PC-3 (cell line): ENCODE data around the gene PDGFB. TPM values are rescaled to one million over a fixed set of nuclear protein-coding genes. Genes with fewer than 3 reads are reported as not detected.

Experiments
- ATAC-seq: fragments of 200-7000 bp; cut with Tn5 transposase; 2 replicates; pipeline ENCODE4 v1.9.1; 2020; ENCODE audit warnings: mild to moderate bottlenecking, moderate library complexity
- BruUV-seq: library from RNA; stranded (reverse); fragments of 400-500 nt; replicated peaks from 2 replicates; lab custom pipeline; 2021; lab: Mats Ljungman, UMichigan
- CTCF ChIA-PET: fragments of 300-600 bp; sonication (Branson Sonifier 250); formaldehyde crosslinking; loops from one replicate; lab custom pipeline; 2022; ENCODE audit warnings: antibody characterized with exemption; lab: Charles Lee
- POLR2A ChIA-PET: fragments of 300-600 bp; sonication (Branson Sonifier 250); formaldehyde crosslinking; loops from one replicate; lab custom pipeline; 2022; ENCODE audit warnings: antibody characterized with exemption; ENCODE audit not compliant: unreplicated experiment; lab: Charles Lee
- DNase-seq: peaks from one replicate; pipeline ENCODE4 v3.0.0-alpha.2; 2015
- H2AFZ ChIP-seq: fragments of 300-600 bp; sonication (generic); 2 replicates; pipeline ENCODE4 v1.6.0; 2016; ENCODE audit warnings: antibody characterized with exemption, low read length
- H3F3A ChIP-seq: fragments of 300-600 bp; sonication (generic); one replicate; pipeline ENCODE4 v1.6.0; 2017; ENCODE audit warnings: antibody characterized with exemption, low read length, control low read depth, mild to moderate bottlenecking; ENCODE audit not compliant: unreplicated experiment
- H3K27ac ChIP-seq: fragments of 300-600 bp; sonication (generic); 2 replicates; pipeline ENCODE4 v1.5.1; 2016; ENCODE audit warnings: mild to moderate bottlenecking, low read length
- H3K27me3 ChIP-seq: fragments of 300-600 bp; sonication (generic); 2 replicates; pipeline ENCODE4 v1.6.1; 2016; ENCODE audit warnings: low read length, mixed read lengths
- H3K36me3 ChIP-seq: fragments of 300-600 bp; sonication (generic); 2 replicates; pipeline ENCODE4 v1.6.1; 2016; ENCODE audit warnings: low read depth, mixed run types, low read length, mixed read lengths
- H3K4me1 ChIP-seq: fragments of 300-600 bp; sonication (generic); 2 replicates; pipeline ENCODE4 v1.5.1; 2016; ENCODE audit warnings: low read length; ENCODE audit not compliant: insufficient read depth
- H3K4me2 ChIP-seq: fragments of 300-600 bp; sonication (generic); 2 replicates; pipeline ENCODE4 v1.6.0; 2016; ENCODE audit warnings: low read length
- H3K4me3 ChIP-seq: fragments of 300-600 bp; sonication (generic); 2 replicates; pipeline ENCODE4 v1.5.1; 2016; ENCODE audit warnings: mild to moderate bottlenecking, low read length, mixed read lengths
- H3K79me2 ChIP-seq: fragments of 300-600 bp; sonication (generic); 2 replicates; pipeline ENCODE4 v1.6.1; 2017; ENCODE audit warnings: low read length, mixed read lengths
- H3K9ac ChIP-seq: fragments of 300-600 bp; sonication (generic); 2 replicates; pipeline ENCODE4 v1.6.0; 2016; ENCODE audit warnings: mild to moderate bottlenecking, low read length
- H3K9me2 ChIP-seq: fragments of 300-600 bp; sonication (generic); replicated peaks from 2 replicates; pipeline ENCODE4 v1.6.1; 2016; ENCODE audit warnings: mixed run types, low read length, mixed read lengths
- H3K9me3 ChIP-seq: fragments of 300-600 bp; sonication (generic); 2 replicates; pipeline ENCODE4 v1.6.1; 2016; ENCODE audit warnings: low read length, mixed read lengths
- H4K20me1 ChIP-seq: fragments of 300-600 bp; sonication (generic); 2 replicates; pipeline ENCODE4 v1.6.1; 2016; ENCODE audit warnings: low read length, mixed read lengths
- EZH2 ChIP-seq: fragments of 300-600 bp; sonication (generic); IDR thresholded peaks from one replicate; pipeline ENCODE4 v1.6.1; 2017; ENCODE audit warnings: antibody characterized with exemption, mild to moderate bottlenecking, low read length; ENCODE audit not compliant: unreplicated experiment
- EZH2phosphoT487 ChIP-seq: fragments of 300-600 bp; sonication (generic); IDR thresholded peaks from 2 replicates; pipeline ENCODE4 v1.6.1; 2018; ENCODE audit warnings: mild to moderate bottlenecking, antibody characterized with exemption, low read length, borderline replicate concordance
- intact Hi-C: fragments of 100-400 bp; cut with micrococcal nuclease; formaldehyde crosslinking; loops from 2 replicates; pipeline ENCODE4 v1.9.0; 2023
- total RNA-seq: library from RNA; depleted of rRNA; stranded (reverse); fragments of >200 nt; gene quantifications from 2 replicates; pipeline ENCODE4 v1.2.3, GENCODE V29; 2014
- TF ChIP-seq, protein P1 (sequence below): fragments of 300-600 bp; sonication (generic); conservative IDR thresholded peaks from 2 replicates; pipeline ENCODE4 v1.5.1; 2017; ENCODE audit warnings: antibody characterized with exemption, low read depth, mild to moderate bottlenecking, low read length

Gene PDGFB
- total RNA-seq, 1 experiment from 2014 or later, result 33.1 TPM

- intact Hi-C loops, result no loop called here
- H3K79me2 ChIP-seq, result no peaks in the 10 kb centered on the region
- BruUV-seq, result no TSS peak
- POLR2A ChIA-PET, result no interaction called here
- H3K9me2 ChIP-seq, result no peaks in the 10 kb centered on the region
- no peaks in the 10 kb centered on the region for H3K27me3 ChIP-seq
- H3K9me3 ChIP-seq, result no peaks in the 10 kb centered on the region
- no peaks in the 10 kb centered on the region for H4K20me1 ChIP-seq
- ATAC-seq (peak; percentile 9; the same call in 1 of the 2 replicates), DNase-seq (peak; percentile 71)
- peaks cover 22% of the 10 kb centered on the region for H3K4me1 ChIP-seq
- no peak overlapping the region for H2AFZ ChIP-seq
- H3K9ac ChIP-seq, result peak overlapping the region; percentile 41; the same call in 1 of the 2 replicates
- CTCF ChIA-PET, result no interaction called here
- H3F3A ChIP-seq, result no peaks in the 10 kb centered on the region
- H3K27ac ChIP-seq, result peak overlapping the region; percentile 86
- H3K4me3 ChIP-seq, result 0 out of 2 replicates have a peak overlapping the region, but pooled peaks have one; percentile 34
- H3K4me2 ChIP-seq, result no peak overlapping the region; the same call in 1 of the 2 replicates
- H3K36me3 ChIP-seq, result no peaks in the 10 kb centered on the region
- TF ChIP-seq, protein P1, sequence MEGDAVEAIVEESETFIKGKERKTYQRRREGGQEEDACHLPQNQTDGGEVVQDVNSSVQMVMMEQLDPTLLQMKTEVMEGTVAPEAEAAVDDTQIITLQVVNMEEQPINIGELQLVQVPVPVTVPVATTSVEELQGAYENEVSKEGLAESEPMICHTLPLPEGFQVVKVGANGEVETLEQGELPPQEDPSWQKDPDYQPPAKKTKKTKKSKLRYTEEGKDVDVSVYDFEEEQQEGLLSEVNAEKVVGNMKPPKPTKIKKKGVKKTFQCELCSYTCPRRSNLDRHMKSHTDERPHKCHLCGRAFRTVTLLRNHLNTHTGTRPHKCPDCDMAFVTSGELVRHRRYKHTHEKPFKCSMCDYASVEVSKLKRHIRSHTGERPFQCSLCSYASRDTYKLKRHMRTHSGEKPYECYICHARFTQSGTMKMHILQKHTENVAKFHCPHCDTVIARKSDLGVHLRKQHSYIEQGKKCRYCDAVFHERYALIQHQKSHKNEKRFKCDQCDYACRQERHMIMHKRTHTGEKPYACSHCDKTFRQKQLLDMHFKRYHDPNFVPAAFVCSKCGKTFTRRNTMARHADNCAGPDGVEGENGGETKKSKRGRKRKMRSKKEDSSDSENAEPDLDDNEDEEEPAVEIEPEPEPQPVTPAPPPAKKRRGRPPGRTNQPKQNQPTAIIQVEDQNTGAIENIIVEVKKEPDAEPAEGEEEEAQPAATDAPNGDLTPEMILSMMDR, result no peak
- no peak for TF ChIP-seq EZH2
- no peak for TF ChIP-seq EZH2phosphoT487
Measured at GRCh38 chr22:39276440-39277141, 31.8 kb upstream of the PDGFB start.

GRCh38 chr22:39275814-39276439 is 31.1 kb upstream of the PDGFB start:
- Histone ChIP-seq H3K79me2 (no peaks in the 10 kb centered on the region), H3K9ac (no peak overlapping the region), H3K4me3 (no peak overlapping the region), H3K9me2 (no peaks in the 10 kb centered on the region), H3F3A (no peaks in the 10 kb centered on the region), H3K4me1 (peaks cover 22% of the 10 kb centered on the region), H4K20me1 (no peaks in the 10 kb centered on the region), H3K27ac (peak overlapping the region; percentile 86), H3K4me2 (no peak overlapping the region), H3K9me3 (no peaks in the 10 kb centered on the region), H3K36me3 (no peaks in the 10 kb centered on the region), H2AFZ (no peak overlapping the region), H3K27me3 (no peaks in the 10 kb centered on the region)
- intact Hi-C loops, result no loop called here
- no peak for DNase-seq
- ChIA-PET POLR2A (no interaction called here), CTCF (no interaction called here)
- TF ChIP-seq, protein P1, result no peak
- TF ChIP-seq EZH2, result no peak
- no peak for TF ChIP-seq EZH2phosphoT487
- no peak for ATAC-seq
- no TSS peak for BruUV-seq
